Inflammatory macrophage (primary cell): Measurements from ENCODE around the gene COL11A2.

Source experiments
- DNase-seq, 2 donors: peaks; one replicate each; pipeline ENCODE4 v3.0.0-alpha.2; 2020 to 2022

Gene COL11A2

DNA sequence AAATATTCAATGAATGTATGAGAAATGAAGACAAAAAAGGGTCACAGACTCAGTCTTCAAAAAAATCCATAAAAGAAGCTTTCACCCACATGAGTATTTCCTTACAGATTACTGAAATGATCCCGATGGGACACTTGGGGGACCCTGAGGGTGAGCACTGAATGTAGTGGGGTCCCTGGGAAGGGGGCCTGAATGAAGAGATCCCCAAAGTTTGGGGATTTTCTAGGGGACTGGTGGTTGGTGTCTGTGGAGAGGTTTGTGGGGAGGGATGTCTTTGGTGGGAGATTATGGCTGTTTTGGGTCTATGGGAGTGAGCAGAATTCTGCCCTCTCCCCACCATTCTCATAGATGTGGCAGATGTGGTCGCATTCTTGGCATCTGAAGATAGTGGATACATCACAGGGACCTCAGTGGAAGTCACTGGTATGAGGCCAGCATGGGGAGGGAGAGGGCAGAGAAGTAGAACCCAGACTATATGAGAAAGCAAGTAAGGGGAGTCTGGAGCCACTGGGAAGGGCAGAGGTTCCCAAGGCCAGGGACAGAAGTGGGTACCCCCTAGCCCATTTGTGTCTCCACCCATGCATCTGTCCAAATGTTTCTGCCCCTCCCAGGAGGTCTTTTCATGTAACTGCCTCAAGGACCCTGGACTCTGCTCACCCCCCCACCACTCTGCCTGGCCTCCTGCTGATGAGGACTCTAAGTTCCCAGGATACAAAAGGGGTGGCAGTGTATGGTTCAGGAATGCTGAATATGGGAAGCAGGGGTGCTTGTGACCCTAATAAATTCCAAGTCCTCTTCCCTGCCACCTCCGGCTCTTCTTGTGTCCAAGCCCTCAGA, 14.0 kb upstream of the COL11A2 start:
- DNase-seq, result no peak

DNA sequence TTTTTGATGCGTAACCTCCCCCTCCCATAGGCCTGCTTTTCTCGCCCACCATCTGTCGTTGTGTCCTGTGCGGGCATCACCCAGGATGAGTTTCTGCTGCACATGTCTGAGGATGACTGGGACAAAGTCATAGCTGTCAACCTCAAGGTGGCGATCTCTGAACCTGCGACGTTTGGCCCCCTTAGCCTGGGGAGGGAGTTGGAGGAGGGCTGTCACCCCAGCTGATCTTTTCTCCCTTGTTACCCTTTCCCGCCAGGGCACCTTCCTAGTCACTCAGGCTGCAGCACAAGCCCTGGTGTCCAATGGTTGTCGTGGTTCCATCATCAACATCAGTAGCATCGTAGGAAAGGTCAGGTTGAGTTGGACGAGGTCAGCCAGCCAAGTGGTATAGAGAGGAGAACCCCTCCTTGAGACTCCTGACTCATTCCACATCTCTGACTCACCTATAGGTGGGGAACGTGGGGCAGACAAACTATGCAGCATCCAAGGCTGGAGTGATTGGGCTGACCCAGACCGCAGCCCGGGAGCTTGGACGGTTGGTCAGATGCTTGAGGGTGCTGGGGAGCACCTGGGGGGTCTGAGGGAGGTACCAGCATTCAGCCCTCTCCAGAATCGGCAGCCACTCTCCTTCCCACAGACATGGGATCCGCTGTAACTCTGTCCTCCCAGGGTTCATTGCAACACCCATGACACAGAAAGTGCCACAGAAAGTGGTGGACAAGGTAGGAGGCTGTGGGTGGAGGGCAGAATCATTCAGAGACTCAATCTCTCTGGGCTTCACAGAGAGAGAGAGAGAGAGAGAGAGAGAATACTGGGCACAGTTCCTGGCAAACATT, 13.1 kb upstream of the COL11A2 start:
- peak in 1 of 2 donors; percentile 49 for DNase-seq

DNA sequence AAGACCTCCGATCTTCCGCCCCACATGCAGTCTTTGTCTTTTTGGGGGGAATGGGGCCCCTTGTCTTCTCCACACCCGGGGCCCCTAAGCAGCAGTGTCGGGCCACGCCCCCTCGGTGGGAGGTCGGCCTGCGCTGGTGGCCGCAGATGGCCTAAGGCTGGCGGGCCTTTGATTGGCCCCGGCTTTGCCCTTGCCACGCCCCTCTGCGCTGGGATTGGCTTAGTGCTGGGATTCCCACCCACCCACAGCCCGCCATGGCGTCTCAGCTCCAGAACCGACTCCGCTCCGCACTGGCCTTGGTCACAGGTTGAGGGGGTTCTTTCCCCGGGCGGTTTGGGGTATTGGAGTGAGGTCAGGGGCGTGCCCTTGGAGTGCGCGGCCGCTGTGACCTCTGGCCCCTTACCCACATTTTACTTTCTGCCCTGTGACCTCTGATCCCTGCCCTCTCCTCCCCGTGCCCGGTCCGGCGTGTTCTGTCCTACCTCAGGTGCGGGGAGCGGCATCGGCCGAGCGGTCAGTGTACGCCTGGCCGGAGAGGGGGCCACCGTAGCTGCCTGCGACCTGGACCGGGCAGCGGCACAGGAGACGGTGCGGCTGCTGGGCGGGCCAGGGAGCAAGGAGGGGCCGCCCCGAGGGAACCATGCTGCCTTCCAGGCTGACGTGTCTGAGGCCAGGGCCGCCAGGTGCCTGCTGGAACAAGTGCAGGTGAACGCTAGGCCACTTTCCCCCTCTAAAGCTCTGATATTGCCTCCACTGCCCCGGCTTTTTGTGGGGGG, 12.3 kb upstream of the COL11A2 start, which contains the start of gene HSD17B8:
Gene HSD17B8 (plus strand): TSS at position 241 of the 776 bp plus-strand sequence. CDS start 14 bp downstream, at position 255.
- DNase-seq, result peak; percentile 88 to 93

DNA sequence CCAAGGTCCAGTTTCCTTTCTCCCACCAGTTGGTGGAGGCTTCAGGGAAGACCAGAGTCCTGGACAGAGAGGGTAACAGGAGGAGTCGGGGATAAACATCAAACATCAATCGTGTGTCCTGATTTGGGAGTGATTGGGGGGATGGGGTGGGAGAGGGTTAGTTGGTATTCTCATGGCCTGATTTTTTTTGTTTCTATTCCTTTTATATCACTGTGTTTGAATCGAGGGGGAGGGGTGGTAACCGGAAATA, 11.8 kb upstream of the COL11A2 start:
- no peak for DNase-seq

DNA sequence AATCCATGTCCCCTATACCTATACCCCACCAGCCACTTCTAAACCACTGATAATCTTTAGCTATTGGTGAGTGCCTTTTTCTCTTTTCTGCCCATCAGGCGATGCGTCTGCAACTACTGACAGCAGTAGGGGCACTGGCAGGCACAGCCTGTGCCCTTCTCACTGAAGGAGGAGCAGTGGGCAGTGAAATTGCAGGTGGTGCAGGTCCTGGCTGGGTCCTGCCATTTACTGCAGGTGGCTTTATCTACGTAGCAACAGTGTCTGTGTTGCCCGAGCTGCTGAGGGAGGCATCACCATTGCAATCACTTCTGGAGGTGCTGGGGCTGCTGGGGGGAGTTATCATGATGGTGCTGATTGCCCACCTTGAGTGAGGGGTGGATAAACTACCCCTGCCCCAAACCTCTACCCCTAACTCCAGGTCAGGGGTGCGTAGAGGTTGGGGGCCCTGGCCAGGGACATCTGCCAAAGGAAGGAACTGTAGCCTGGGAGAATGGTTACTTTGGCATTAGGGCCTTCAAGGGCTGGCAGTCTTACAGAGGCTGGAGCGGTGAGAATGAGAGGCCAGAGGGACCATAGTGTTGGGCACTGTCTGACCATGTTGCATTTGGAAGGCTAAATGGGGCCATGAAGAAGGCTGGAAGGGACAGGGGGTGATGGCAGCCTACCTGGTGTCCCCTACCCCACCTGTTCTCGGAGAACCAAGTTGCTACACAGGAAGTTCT, 11.3 kb upstream of the COL11A2 start:
- no peak for DNase-seq

DNA sequence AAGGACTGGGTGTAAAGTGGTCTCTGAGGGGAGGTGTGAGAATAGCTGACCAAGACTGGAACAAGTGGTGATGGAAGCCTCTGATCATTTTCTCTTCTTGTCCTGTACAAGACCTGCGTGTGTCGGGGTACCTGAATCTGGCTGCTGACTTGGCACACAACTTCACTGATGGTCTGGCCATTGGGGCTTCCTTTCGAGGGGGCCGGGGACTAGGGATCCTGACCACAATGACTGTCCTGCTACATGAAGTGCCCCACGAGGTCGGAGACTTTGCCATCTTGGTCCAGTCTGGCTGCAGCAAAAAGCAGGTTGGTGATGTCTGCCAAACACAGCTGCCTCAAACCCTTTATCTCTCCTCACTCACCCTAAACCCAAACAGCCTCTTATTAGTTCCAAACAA, 10.5 kb upstream of the COL11A2 start:
- no peak for DNase-seq

DNA sequence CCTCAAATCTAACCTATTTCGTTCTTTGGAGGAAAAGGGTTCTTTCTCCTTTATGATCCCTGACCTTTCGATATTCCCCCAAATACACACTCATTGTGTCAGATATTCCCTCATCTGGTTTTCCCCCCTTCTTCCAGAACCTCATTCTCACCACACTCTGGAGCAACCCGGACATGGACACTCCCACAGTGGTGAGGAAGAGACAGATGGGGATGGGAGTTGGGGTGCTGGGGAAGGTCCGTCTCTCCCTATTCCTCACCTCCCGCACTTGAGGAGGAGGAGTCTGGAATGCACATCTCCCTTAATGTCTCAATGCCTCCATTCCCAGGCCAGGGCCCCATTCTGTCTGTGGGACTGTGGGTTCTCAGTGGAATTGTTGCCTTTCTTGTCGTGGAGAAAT, 9.7 kb upstream of the COL11A2 start:
- no peak for DNase-seq

DNA sequence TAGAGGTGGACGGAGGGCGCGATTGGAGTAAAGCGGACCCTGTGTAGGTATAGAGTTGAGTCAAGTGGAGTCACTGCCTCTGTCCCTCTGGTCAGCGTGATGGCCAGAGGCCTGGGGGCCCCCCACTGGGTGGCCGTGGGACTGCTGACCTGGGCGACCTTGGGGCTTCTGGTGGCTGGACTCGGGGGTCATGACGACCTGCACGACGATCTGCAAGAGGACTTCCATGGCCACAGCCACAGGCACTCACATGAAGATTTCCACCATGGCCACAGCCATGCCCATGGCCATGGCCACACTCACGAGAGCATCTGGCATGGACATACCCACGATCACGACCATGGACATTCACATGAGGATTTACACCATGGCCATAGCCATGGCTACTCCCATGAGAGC, 8.9 kb upstream of the COL11A2 start:
- peak; percentile 16 to 40 for DNase-seq

DNA sequence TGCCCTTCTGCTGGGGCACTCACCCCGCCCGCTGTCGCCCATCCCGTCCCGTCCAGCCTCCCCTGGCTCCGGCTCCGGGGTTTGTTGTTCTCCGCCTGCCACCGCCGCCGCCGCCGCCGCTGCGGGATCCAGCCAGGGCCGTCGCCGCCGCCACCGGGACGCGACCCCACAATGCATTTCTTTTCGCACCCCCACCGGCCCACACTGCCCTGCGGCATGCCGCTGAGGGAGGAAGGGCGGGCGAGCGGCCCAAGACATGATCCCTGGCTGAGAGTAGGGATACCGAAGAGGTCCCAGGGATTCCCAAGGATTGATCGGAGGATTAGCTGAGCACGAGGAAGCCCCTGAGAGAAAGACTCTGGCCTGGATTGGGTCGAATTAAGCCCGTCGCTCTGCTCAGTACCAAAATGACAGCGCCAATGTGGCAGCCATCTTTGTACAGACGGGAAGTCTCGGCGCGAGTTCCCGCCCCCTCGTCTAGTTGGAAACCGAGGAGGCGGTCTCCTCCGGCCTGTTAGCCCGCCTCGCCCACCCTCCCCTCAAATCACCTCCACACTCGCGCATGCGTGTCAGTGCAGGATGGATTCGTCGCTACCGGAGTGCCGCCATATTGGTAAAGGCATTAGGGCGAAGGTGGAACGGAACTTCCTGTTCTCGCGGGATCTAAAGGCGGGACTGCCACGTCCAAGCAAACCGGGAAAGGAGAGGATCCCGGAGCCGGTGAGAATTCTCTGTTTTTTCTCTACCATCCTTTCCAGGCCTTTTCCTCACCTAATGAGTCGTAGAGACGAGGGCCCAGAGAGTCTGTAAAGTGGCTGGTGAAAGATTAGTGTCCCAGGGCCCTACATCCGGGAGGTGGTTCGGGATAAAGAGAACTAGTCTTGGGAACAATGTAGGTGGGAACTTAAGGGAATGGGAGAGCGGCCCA, 8.2 kb upstream of the COL11A2 start, which contains the start of the genes RXRB and SLC39A7:
Gene RXRB (minus strand): TSS at position 447 of the 928 bp plus-strand sequence. CDS start 189 bp downstream, at position 258.
Gene SLC39A7 (plus strand): TSS at position 649 of the 928 bp plus-strand sequence. CDS start 379 bp downstream, outside the sequence.
- DNase-seq, result peak; percentile 99 to 100

DNA sequence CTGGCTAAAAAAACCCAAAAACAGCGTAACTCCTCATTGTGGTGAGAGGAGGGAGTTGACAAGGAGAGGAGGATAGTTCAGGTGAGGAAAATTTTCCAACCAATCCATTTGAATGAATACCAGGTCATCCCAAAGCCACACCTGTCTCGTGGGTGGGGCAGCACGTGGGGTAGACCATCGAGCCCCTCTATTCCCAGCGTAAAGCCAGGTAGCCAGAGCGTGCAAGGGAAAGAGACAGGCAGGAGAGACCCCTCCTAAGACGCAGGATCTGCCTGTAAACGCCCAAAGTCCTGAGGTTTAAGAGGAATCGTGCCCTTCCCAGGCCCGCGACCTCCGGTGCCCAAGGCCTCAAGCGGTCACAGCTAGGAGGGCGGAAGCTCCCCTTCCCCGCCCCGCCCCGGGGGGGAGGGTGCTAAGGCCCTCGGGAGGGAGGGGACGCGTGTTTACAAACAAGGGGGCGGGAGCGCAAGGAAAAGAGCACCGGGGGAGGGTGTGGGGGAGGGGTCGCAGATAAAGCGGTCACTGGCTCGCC, 7.5 kb upstream of the COL11A2 start:
- DNase-seq, result peak; percentile 78 to 89

DNA sequence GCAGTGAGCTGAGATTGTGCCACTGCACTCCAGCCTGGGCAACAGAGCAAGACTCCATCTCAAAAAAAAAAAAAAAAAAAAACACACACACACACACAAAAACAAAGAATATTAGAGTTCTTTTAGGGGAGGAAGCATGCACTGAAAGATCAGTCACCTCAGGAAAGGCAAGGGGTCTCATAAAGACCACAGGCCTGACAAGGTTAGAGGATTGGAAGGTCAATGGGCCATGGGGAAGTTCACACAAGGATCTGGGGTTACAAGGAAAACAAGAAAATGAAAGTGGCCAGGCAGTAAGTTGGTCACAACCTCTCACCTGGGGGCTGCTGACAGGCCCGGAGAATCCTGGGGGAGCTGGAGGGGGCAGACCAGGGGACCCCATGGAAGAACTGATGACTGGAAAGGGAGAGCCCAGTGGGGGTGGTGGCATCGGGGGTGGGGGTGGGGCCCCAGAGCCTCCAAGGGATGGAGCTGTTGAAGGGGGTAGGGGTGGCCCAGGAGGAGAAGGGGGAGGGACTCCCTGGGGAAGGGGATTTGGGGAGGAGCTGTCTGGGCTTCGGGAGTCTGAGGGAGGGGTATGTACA, 6.7 kb upstream of the COL11A2 start:
- DNase-seq, result no peak

DNA sequence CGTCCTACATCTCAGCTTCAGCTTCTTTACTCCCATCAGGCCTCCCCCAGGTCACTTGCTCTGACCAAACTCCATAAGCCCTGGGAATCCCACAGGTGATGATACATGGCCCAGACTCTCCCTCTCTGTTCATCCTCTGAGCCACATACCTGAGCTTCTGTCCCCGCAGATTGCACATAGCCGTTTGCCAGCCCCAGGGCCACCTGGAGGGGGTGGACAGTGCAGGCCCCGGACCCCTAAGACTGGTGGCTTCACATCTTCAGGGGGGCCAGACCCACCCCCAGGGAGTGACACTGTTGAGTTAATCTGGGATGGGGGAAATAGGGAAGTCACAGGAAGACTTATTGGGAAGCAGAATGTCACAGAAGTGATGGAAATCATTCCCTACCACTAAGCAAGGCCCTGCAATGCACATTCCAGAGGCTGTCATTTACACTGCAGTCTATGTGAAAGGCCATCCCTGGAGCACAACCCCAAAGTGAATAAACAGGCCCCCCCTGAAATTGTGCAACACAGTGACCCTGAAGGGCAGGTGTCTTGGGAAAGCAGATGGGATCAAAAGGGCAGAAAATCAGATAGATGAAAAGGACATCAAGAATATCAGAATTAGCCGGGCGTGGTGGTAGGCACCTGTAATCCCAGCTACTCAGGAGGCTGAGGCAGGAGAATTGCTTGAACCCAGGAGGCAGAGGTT, 6.0 kb upstream of the COL11A2 start:
- DNase-seq, result no peak

DNA sequence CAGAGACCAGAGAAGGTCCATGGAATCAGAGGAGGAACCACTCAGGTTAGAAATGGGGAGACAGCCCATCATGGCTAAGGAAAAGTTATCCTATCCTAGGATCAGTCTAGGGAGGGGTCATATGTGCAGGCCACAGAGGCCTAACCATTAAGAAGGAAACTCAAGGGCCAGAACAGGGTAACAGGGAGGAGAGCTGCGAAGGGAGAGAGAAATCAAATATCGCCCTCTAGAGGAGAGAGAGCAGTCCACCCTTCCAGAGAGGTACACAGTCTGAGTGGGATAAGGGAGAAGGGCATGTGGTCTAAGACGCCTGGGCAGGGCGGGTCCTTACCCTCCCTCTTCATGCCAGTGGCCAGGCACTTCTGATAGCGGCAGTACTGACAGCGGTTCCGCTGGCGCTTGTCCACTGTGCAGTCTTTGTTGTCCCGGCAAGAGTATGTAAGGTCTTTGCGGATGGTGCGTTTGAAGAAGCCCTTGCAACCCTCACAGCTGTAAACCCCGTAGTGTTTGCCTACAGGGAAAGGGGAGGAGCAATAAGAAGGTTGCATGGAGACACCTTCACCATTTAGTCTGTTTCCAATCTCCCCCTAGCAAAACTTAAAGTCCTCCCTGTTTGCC, 5.3 kb upstream of the COL11A2 start:
- peak; percentile 64 to 74 for DNase-seq

DNA sequence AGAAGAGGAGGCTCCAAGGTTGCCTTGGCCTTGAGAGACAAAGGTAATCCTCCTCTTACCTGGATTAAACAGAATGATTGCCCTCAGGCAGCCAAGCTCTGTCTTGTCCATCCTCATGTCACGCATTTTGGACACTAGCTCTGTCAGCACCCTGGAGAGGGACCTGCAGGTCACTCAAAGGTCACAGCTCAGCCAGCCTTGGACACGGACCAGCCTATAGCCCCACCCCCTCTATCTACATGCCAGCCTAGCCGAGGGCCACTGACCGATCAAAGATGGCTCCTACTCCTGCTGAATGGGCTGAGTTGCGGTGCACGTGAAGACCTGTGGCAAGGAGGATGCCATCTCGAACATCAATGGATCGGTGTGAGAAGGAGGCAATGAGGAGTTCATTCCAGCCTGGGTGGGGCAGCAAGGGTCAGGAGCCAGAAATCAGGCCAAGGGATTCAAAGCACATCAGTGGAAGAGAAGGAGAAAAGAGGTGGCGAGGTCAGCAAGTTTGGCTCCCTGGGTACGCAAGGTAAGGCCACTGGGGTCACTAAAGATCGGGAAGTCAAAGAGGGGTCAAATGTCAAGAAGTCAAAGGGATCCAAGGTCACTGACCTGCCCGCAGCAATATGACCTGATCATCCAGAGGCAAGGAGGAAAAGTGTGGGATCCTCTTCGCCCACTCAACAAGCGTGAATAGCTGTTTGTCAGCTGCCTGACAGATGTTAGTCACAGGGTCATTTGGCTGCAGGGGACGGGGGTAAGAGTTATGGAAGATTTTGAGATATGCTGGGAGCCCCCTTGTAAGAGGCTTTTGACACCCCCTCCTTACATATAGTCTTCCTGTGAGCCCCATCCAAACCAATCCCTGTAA, 3.3 kb upstream of the COL11A2 start:
- peak; percentile 30 to 62 for DNase-seq

DNA sequence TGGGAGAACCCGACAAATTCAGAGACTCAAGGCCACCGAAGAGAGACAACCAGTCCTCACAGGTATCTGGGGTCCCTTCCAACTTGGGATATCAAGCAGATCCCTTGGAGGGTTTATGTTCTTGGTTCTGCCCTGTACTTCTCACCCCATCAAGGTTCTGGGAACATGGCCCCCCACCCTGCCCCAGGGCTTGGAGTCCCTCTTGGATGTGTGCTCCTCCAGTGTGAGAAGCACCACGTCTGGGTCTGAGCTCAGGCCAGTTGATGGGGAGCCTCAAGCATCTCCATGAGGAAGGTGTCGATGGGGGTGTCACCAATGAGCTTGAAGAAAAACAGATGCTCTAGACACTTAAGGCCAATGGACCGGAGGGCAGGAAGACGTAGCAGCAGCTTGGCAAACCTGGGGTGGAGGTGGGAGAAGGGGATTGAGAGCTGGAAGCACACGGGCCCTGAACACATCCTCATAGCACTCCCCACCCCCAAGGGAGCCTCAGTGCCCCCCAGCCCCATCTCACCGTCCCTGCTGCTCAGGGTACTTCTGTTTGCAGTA, 2.2 kb upstream of the COL11A2 start:
- no peak for DNase-seq

DNA sequence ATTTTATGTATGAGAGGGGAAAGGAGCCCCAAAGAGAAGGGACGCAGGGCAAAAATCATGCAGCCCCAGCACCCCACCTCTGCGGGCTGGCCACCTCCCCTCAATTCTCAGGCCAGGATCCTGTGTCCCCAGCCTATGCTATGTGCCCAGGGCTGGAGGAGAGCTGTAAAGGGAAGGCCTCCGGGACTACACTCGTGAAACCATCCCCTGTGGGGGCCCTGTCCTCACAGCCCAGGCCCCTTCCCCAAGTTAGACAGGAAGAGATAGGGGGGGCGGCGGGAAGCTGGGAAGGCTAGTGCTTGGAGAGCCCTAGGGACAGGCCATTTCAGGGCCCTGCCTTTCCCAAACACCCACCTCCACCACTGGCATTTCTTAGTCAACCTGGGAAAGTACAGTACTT, 1.4 kb upstream of the COL11A2 start:
- no peak for DNase-seq

DNA sequence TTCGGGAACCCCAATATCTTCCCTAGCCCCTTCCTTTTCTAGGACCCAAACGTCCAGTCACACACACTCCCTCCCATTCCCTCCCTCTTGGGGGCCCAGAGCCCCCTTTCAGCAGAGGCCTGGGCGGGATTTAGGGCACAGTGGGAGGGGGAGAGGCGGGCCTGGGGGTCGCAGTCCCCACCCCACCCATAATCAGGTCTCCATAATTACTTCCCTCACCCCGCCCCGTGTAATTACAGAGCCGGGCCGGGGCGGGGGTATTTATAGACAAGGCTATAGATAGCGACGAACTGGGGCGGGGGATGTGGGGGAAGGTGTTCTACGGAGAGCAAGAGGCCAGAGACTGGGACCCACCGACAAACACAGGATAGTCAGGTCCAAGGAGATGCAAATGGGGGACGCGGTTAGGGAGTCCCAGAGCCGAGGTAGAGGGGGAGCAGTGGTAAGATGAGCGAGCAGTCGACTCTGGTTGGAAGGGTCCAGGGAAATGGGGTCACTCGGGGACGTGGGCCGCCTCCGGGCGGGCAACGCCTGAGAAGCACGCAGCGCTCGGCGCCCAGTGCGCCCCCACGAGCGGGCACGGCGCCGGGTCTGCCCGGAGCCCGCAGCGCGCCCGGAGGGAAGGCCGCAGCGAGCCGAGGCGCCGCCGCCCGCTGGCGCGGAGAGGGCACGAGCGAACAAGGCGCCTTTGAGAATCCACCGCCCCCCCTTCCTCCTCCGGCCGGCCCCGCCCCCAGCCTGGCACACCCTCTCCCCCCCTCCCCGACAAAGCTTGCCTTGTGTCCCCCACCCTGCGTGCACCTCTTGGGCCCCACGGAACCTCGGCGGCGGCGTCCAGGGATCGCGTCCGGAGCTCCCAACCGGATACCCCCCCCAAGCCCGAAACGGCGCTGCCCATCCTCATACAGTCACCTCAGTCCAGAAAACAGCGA, 670 bp upstream of the COL11A2 start:
- no peak for DNase-seq
